GM19467 (cell line): ENCODE results near the gene CYB5B.
"Not testable (repeated sequence)": the region's sequence is repeated elsewhere in the genome, so short reads cannot be mapped to it uniquely, and the experiment has no call there.

Source experiments
- ATAC-seq: cut with Tn5 transposase; IDR thresholded peaks from one replicate; pipeline ENCODE4 v1.9.1; 2021; ENCODE audit warnings: mild to moderate bottlenecking, moderate library complexity; ENCODE audit not compliant: unreplicated experiment

The CYB5B gene

GRCh38 chr16:69408475-69408874 lies 15.9 kb upstream of the CYB5B start:
- ATAC-seq, result no peak

- ATAC-seq, result no peak
Observed at GRCh38 chr16:69410219-69410990, 14.0 kb upstream of the CYB5B start.

- no peak for ATAC-seq
Observed at GRCh38 chr16:69411064-69411985, 13.1 kb upstream of the CYB5B start.

GRCh38 chr16:69412287-69412686 lies 12.1 kb upstream of the CYB5B start:
- ATAC-seq, result no peak

GRCh38 chr16:69413045-69413664 lies 11.3 kb upstream of the CYB5B start:
- no peak for ATAC-seq

- ATAC-seq, result no peak
Observed at GRCh38 chr16:69417520-69418199, 6.8 kb upstream of the CYB5B start.

- no peak for ATAC-seq
Observed at GRCh38 chr16:69419956-69420355, 4.5 kb upstream of the CYB5B start.

- ATAC-seq, result no peak
Observed at GRCh38 chr16:69423189-69423588, 1.2 kb upstream of the CYB5B start.

- peak; percentile 20 for ATAC-seq
Observed at GRCh38 chr16:69424935-69425784, 741 bp downstream of the CYB5B start.

- ATAC-seq, result no peak
Observed at GRCh38 chr16:69428652-69429051, 4.2 kb downstream of the CYB5B start.

- ATAC-seq, result not testable (repeated sequence)
Observed at GRCh38 chr16:69429058-69429640, 4.7 kb downstream of the CYB5B start.

- ATAC-seq, result no peak
Observed at GRCh38 chr16:69431948-69432468, 7.6 kb downstream of the CYB5B start.

GRCh38 chr16:69434066-69434465 lies 9.6 kb downstream of the CYB5B start:
- no peak for ATAC-seq

GRCh38 chr16:69435977-69436820 lies 11.8 kb downstream of the CYB5B start:
- ATAC-seq, result no peak

GRCh38 chr16:69436896-69437295 lies 12.5 kb downstream of the CYB5B start:
- no peak for ATAC-seq

GRCh38 chr16:69438465-69438864 lies 14.0 kb downstream of the CYB5B start:
- no peak for ATAC-seq

GRCh38 chr16:69440250-69440649 lies 15.8 kb downstream of the CYB5B start:
- ATAC-seq, result no peak

- ATAC-seq, result not testable (repeated sequence)
Observed at GRCh38 chr16:69441030-69441429, 16.6 kb downstream of the CYB5B start.
